Panc1 (cell line): ENCODE data around the gene MINDY4. TPM values are rescaled to one million over a fixed set of nuclear protein-coding genes. Genes with fewer than 3 reads are reported as not detected.

Experiments used
- ATAC-seq: fragments of 200-7000 bp; cut with Tn5 transposase; 2 replicates; pipeline ENCODE4 v1.9.1; 2020; ENCODE audit warnings: mild to moderate bottlenecking, moderate library complexity
- BruUV-seq: library from RNA; stranded (reverse); fragments of 400-500 nt; replicated peaks from 2 replicates; lab custom pipeline; 2021; lab: Mats Ljungman, UMichigan
- CTCF ChIA-PET: fragments of 300-600 bp; sonication (Branson Sonifier 250); formaldehyde crosslinking; loops from one replicate; lab custom pipeline; 2022; ENCODE audit warnings: antibody characterized with exemption; lab: Charles Lee
- POLR2A ChIA-PET: fragments of 300-600 bp; sonication (Branson Sonifier 250); formaldehyde crosslinking; loops from one replicate; lab custom pipeline; 2022; ENCODE audit warnings: antibody characterized with exemption; lab: Charles Lee
- DNase-seq: peaks from one replicate; pipeline ENCODE4 v3.0.0-alpha.2; 2010; ENCODE audit warnings: low read depth, low spot score
- H3K27ac ChIP-seq: 2 replicates; pipeline ENCODE4 v1.5.1; 2011; ENCODE audit warnings: mild to moderate bottlenecking, low read length, inconsistent platforms
- H3K27me3 ChIP-seq: fragments of 200-500 bp; sonication (Bioruptor generic); 2 replicates; pipeline ENCODE4 v1.6.0; 2014; ENCODE audit warnings: low read length, inconsistent platforms; ENCODE audit not compliant: control insufficient read depth, insufficient read depth
- H3K36me3 ChIP-seq: fragments of 200-500 bp; sonication (Bioruptor generic); 2 replicates; pipeline ENCODE4 v1.5.1; 2014; ENCODE audit warnings: inconsistent platforms, mild to moderate bottlenecking, low read length, moderate library complexity; ENCODE audit not compliant: control insufficient read depth, insufficient read depth
- H3K4me1 ChIP-seq: 2 replicates; pipeline ENCODE4 v1.5.1; 2011; ENCODE audit warnings: inconsistent platforms, mild to moderate bottlenecking, low read length, moderate library complexity; ENCODE audit not compliant: control insufficient read depth, insufficient read depth
- H3K4me3 ChIP-seq, 2 experiments: 2 replicates each; pipeline ENCODE4 v1.5.1; 2011 to 2012; ENCODE audit warnings: low read depth in 2 of 2, low read length in 2 of 2, mild to moderate bottlenecking in 2 of 2, inconsistent platforms in 1 of 2, moderate library complexity in 1 of 2
- H3K9me3 ChIP-seq: fragments of 200-500 bp; sonication (Bioruptor generic); 2 replicates; pipeline ENCODE4 v1.5.1; 2014; ENCODE audit warnings: low read depth, mild to moderate bottlenecking, inconsistent platforms, low read length, moderate library complexity; ENCODE audit not compliant: control insufficient read depth, insufficient read depth
- POLR2AphosphoS5 ChIP-seq: IDR thresholded peaks from 2 replicates; pipeline ENCODE4 v1.6.1; 2012; ENCODE audit warnings: mild to moderate bottlenecking, low read depth, low read length, moderate library complexity
- SIN3A ChIP-seq: IDR thresholded peaks from 2 replicates; pipeline ENCODE4 v1.6.1; 2012; ENCODE audit warnings: low read depth, mild to moderate bottlenecking, low read length, moderate library complexity, borderline replicate concordance; ENCODE audit not compliant: insufficient read depth
- TCF7L2 ChIP-seq: IDR thresholded peaks from 2 replicates; pipeline ENCODE4 v1.6.1; 2011; ENCODE audit warnings: mild to moderate bottlenecking, low read depth, low read length, inconsistent platforms
- in situ Hi-C: cut with HindIII; loops from 2 replicates; pipeline ENCODE4 v1.10.0; 2016; ENCODE audit warnings: low sequenced_read_pairs, low pct_unique_long_range_greater_than_20kb
- intact Hi-C: fragments of 100-400 bp; cut with micrococcal nuclease; formaldehyde crosslinking; loops from one replicate; pipeline ENCODE4 v1.10.0; 2022; ENCODE audit not compliant: unreplicated experiment
- total RNA-seq: library from RNA; stranded (reverse); gene quantifications from one replicate; pipeline ENCODE4 v1.2.1, GENCODE V29; 2021; ENCODE audit not compliant: unreplicated experiment
- TF ChIP-seq, protein P1 (sequence below): fragments of 450-650 bp; IDR thresholded peaks from 2 replicates; pipeline ENCODE4 v1.5.1; 2017; ENCODE audit warnings: mild to moderate bottlenecking
- TF ChIP-seq, protein P2 (sequence below), 2 experiments: IDR thresholded peaks; 2 replicates each; pipeline ENCODE4 v1.6.1; 2011 to 2012; ENCODE audit warnings: low read depth in 2 of 2, control low read depth in 1 of 2, low read length in 1 of 2, mild to moderate bottlenecking in 1 of 2, moderate library complexity in 1 of 2; ENCODE audit not compliant: insufficient read depth in 1 of 2

The MINDY4 gene
- total RNA-seq, 1 experiment from 2014 or later: 6.2 TPM

DNA sequence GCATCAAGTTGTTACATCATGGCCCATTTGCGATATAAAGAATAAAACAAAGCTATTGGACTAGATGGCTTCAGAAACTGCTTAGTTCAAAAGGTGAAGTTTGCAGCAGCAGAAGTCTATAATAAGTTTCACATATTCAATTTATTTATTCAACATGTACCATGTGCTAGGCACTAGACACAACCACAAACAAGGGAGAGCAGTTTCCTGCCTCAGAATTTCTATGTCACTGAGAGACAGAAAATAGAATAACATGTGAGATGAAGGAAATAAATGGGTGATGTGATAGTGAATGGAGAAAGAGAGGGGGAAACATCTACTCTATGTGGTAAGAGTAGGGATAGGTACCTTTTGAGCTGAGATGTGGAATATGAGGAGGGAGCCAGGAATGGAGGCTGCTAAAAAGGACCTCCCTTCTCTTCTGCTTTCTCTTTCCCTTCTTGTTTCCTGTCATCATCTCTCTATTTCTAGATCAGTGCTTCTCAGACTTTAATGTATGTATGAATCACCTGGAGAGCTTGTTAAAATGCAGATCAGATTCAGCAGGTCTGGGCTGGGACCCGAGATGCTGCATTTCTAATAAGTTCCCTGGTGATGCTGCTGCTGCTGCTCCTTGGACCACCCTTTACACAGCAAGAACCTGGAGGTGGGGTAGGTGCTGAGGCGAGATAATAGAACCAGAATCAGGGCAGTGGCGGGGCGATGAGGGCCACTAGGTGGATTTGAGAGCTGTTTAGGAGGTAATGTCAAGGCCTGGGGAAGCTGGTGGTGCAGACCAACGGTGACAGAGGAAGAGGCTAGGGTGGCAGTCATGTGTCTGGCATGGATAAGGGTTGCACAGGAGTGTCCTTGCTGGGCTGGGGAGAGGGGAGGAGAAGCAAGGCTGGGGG, 32.9 kb upstream of the MINDY4 start:
- ChIA-PET CTCF (interaction anchor here (0.7 kb wide), 2 partner anchors 46 to 189 kb away, joined by 3 read pairs; no protein-coding TSS in a partner anchor), POLR2A (no interaction called here)
- Histone ChIP-seq H3K27me3 (peaks cover 5% of the 10 kb centered on the region), H3K27ac (no peak overlapping the region), H3K36me3 (no peaks in the 10 kb centered on the region), H3K9me3 (no peaks in the 10 kb centered on the region), H3K4me1 (no peaks in the 10 kb centered on the region), H3K4me3 (no peak overlapping the region)
- in situ Hi-C loops: no loop called here
- TF ChIP-seq POLR2AphosphoS5 (no peak), SIN3A (no peak), TCF7L2 (no peak)
- TF ChIP-seq, protein P1, sequence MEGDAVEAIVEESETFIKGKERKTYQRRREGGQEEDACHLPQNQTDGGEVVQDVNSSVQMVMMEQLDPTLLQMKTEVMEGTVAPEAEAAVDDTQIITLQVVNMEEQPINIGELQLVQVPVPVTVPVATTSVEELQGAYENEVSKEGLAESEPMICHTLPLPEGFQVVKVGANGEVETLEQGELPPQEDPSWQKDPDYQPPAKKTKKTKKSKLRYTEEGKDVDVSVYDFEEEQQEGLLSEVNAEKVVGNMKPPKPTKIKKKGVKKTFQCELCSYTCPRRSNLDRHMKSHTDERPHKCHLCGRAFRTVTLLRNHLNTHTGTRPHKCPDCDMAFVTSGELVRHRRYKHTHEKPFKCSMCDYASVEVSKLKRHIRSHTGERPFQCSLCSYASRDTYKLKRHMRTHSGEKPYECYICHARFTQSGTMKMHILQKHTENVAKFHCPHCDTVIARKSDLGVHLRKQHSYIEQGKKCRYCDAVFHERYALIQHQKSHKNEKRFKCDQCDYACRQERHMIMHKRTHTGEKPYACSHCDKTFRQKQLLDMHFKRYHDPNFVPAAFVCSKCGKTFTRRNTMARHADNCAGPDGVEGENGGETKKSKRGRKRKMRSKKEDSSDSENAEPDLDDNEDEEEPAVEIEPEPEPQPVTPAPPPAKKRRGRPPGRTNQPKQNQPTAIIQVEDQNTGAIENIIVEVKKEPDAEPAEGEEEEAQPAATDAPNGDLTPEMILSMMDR: no peak
- TF ChIP-seq, protein P2, sequence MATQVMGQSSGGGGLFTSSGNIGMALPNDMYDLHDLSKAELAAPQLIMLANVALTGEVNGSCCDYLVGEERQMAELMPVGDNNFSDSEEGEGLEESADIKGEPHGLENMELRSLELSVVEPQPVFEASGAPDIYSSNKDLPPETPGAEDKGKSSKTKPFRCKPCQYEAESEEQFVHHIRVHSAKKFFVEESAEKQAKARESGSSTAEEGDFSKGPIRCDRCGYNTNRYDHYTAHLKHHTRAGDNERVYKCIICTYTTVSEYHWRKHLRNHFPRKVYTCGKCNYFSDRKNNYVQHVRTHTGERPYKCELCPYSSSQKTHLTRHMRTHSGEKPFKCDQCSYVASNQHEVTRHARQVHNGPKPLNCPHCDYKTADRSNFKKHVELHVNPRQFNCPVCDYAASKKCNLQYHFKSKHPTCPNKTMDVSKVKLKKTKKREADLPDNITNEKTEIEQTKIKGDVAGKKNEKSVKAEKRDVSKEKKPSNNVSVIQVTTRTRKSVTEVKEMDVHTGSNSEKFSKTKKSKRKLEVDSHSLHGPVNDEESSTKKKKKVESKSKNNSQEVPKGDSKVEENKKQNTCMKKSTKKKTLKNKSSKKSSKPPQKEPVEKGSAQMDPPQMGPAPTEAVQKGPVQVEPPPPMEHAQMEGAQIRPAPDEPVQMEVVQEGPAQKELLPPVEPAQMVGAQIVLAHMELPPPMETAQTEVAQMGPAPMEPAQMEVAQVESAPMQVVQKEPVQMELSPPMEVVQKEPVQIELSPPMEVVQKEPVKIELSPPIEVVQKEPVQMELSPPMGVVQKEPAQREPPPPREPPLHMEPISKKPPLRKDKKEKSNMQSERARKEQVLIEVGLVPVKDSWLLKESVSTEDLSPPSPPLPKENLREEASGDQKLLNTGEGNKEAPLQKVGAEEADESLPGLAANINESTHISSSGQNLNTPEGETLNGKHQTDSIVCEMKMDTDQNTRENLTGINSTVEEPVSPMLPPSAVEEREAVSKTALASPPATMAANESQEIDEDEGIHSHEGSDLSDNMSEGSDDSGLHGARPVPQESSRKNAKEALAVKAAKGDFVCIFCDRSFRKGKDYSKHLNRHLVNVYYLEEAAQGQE (IDR thresholded peaks at IDR 0.05; ENCODE audit: insufficient read depth in 1 of 2, low read depth in 2 of 2, low read length in 1 of 2): no peak
- DNase-seq (no peak), ATAC-seq (no peak)
- intact Hi-C loops: loop anchor here (10.0 kb wide), 1 partner anchor 63 kb away; no protein-coding TSS in a partner anchor
- BruUV-seq: no TSS peak

DNA sequence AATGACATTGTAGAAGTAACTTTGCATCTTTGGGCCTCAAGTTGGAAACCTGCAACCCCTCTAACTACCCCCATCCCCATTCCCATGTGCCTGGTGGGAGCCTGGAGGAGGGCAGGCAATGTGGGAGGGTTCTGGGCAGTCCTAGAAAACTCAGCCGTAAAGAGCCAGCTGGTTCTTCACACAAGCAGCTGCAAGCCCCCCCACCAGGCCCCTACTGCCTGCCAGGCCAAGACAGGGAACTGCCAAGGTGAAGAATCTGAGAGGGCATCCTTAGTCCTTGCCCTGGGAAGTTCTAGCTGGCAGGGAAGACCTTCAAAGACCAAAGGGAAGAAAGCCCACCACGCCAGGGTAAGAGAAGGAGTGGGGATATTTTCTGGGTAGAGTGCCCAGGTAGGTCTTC, 31.5 kb upstream of the MINDY4 start:
- in situ Hi-C loops: no loop called here
- intact Hi-C loops: loop anchor here (5.0 to 10.0 kb wide), 2 partner anchors 65 to 112 kb away; no protein-coding TSS in a partner anchor
- no peak for DNase-seq
- H3K4me3 ChIP-seq: no peak overlapping the region
- CTCF ChIA-PET: interaction anchor here (0.7 to 1.7 kb wide), 3 partner anchors 10 to 114 kb away, joined by 4 read pairs; no protein-coding TSS in a partner anchor
- peaks cover 4% of the 10 kb centered on the region; the same call in 1 of the 2 replicates for H3K27me3 ChIP-seq
- no peak overlapping the region for H3K27ac ChIP-seq
- H3K4me1 ChIP-seq: no peaks in the 10 kb centered on the region
- H3K36me3 ChIP-seq: no peaks in the 10 kb centered on the region
- POLR2A ChIA-PET: no interaction called here
- TF ChIP-seq, protein P1: no peak
- TF ChIP-seq SIN3A: no peak
- no TSS peak for BruUV-seq
- H3K9me3 ChIP-seq: no peaks in the 10 kb centered on the region
- ATAC-seq: no peak
